Upper lobe of right lung (tissue), 1 donor: ENCODE results near the gene AK9. TPM values are rescaled to one million over a fixed set of nuclear protein-coding genes. Genes with fewer than 3 reads are reported as not detected.
"Not testable (repeated sequence)": the region's sequence is repeated elsewhere in the genome, so short reads cannot be mapped to it uniquely, and the experiment has no call there.

Experiments used
- ATAC-seq: fragments of 200-7000 bp; cut with Tn5 transposase; one replicate; pipeline ENCODE4 v1.9.1; 2020; ENCODE audit warnings: mild to moderate bottlenecking, moderate library complexity
- DNase-seq: peaks from one replicate; pipeline ENCODE4 v3.0.0-alpha.2; 2020
- H3K27ac ChIP-seq: fragments of 200-600 bp; one replicate; pipeline ENCODE4 v1.8.0; 2022
- H3K27me3 ChIP-seq: fragments of 200-600 bp; one replicate; pipeline ENCODE4 v1.8.0; 2022; ENCODE audit warnings: mild to moderate bottlenecking
- H3K36me3 ChIP-seq: fragments of 200-600 bp; one replicate; pipeline ENCODE4 v1.8.0; 2022
- H3K4me1 ChIP-seq: fragments of 200-600 bp; one replicate; pipeline ENCODE4 v1.8.0; 2022
- H3K4me3 ChIP-seq: fragments of 200-600 bp; one replicate; pipeline ENCODE4 v1.8.0; 2022; ENCODE audit warnings: mild to moderate bottlenecking
- H3K9me3 ChIP-seq: fragments of 200-600 bp; one replicate; pipeline ENCODE4 v1.8.0; 2022
- intact Hi-C: fragments of 100-400 bp; cut with DNase I; formaldehyde crosslinking; loops from one replicate; pipeline ENCODE4 v1.11.0; 2022
- total RNA-seq: library from RNA; stranded (reverse); fragmentation: NEBNext Ultra II Directional; extraction: Animal tissue kit (Norgen Biotek cat#: 25700); gene quantifications from one replicate; pipeline ENCODE4 v1.2.1, GENCODE V29; 2021
- TF ChIP-seq, protein P1 (sequence below): fragments of 200-600 bp; IDR thresholded peaks from one replicate; pipeline ENCODE4 v1.8.0; 2022; ENCODE audit warnings: antibody characterized with exemption
- donor health status: DM: no; HTN: yes; CAD: no; lungs with severe emphysema.

AK9 gene
- total RNA-seq, 1 donor from 2014 or later, result 8.8 TPM

DNA sequence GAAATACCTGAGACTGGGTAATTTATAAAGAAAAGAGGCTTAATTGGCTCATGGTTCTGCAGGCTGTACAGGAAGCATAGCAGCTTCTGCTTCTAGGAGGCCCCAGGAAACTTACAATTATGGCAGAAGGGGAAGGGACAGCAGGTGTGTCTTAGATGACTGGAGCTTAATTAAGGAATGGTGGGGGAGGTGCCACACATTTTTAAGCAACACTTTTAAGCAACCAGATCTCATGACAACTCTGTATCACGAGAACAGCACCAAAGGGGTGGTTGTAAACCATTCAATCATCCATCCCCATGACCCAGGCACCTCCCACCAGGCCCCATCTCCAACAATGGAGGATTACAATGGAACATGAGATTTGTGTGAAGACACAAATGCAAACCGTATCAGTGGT lies 27.0 kb upstream of the AK9 start:
- DNase-seq (no peak), ATAC-seq (no peak)
- intact Hi-C loops, result no loop called here
- Histone ChIP-seq H3K9me3 (no peaks in the 10 kb centered on the region), H3K36me3 (peaks cover 22% of the 10 kb centered on the region), H3K4me1 (peaks cover 5% of the 10 kb centered on the region), H3K4me3 (no peak overlapping the region), H3K27ac (no peak overlapping the region), H3K27me3 (no peaks in the 10 kb centered on the region)
- TF ChIP-seq, protein P1, sequence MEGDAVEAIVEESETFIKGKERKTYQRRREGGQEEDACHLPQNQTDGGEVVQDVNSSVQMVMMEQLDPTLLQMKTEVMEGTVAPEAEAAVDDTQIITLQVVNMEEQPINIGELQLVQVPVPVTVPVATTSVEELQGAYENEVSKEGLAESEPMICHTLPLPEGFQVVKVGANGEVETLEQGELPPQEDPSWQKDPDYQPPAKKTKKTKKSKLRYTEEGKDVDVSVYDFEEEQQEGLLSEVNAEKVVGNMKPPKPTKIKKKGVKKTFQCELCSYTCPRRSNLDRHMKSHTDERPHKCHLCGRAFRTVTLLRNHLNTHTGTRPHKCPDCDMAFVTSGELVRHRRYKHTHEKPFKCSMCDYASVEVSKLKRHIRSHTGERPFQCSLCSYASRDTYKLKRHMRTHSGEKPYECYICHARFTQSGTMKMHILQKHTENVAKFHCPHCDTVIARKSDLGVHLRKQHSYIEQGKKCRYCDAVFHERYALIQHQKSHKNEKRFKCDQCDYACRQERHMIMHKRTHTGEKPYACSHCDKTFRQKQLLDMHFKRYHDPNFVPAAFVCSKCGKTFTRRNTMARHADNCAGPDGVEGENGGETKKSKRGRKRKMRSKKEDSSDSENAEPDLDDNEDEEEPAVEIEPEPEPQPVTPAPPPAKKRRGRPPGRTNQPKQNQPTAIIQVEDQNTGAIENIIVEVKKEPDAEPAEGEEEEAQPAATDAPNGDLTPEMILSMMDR, result no peak

GRCh38 chr6:109715616-109716015 lies 24.6 kb upstream of the AK9 start:
- no peak for DNase-seq
- Histone ChIP-seq H3K36me3 (peaks cover 22% of the 10 kb centered on the region), H3K4me3 (no peak overlapping the region), H3K27ac (no peak overlapping the region), H3K9me3 (no peaks in the 10 kb centered on the region), H3K4me1 (no peaks in the 10 kb centered on the region), H3K27me3 (no peaks in the 10 kb centered on the region)
- TF ChIP-seq, protein P1, result no peak
- intact Hi-C loops, result no loop called here
- no peak for ATAC-seq

DNA sequence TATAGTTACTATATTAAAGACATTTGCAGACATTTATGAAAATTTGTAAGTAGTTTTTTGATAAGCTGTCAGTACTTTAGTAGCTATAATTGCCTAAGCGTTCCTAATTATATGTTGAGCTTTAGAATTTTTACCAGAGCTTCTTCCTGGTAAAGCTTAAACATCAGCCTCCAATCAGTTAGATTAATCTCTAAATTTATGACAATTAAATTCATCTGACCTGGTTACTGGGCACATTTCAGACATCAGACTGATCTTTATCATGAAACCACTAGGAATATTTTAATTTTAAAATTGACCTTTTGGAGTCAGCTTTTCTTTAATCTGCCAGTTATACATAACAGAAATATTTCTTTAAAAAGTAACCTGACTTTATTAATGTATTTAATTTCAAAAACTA lies 23.6 kb upstream of the AK9 start:
- Histone ChIP-seq H3K4me1 (no peaks in the 10 kb centered on the region), H3K27me3 (no peaks in the 10 kb centered on the region), H3K9me3 (no peaks in the 10 kb centered on the region), H3K4me3 (no peak overlapping the region), H3K27ac (no peak overlapping the region), H3K36me3 (peaks cover 22% of the 10 kb centered on the region)
- no peak for DNase-seq
- intact Hi-C loops, result no loop called here
- TF ChIP-seq, protein P1, result no peak
- no peak for ATAC-seq

DNA sequence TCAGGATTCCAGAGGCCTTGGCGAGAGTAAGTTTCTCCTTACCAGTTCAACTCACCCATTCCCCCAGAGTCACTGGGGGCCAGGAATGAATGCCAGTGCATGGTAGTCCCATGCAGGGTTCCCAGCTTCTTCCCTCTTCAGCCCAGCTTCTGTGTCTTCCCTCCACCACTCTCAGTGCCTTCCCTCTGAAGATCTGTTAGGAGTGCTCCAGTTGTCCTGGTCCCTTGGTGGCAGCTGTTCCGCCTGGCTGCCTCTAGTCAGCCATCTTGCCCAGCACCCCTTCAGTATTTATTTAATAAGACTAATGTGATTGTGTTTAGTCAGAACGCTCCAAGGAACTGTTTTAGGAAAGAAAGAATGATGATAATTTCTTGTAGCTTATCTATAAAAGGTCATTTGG lies 23.2 kb upstream of the AK9 start:
- ATAC-seq, result no peak
- no peak overlapping the region for H3K4me3 ChIP-seq
- TF ChIP-seq, protein P1, result no peak
- intact Hi-C loops, result no loop called here
- H3K4me1 ChIP-seq, result no peaks in the 10 kb centered on the region
- no peak overlapping the region for H3K27ac ChIP-seq
- H3K27me3 ChIP-seq, result no peaks in the 10 kb centered on the region
- peaks cover 18% of the 10 kb centered on the region for H3K36me3 ChIP-seq
- no peak for DNase-seq
- no peaks in the 10 kb centered on the region for H3K9me3 ChIP-seq

GRCh38 chr6:109713097-109713496 lies 22.1 kb upstream of the AK9 start:
- Histone ChIP-seq H3K4me3 (no peak overlapping the region), H3K27me3 (no peaks in the 10 kb centered on the region), H3K27ac (no peak overlapping the region), H3K9me3 (no peaks in the 10 kb centered on the region), H3K36me3 (peaks cover 8% of the 10 kb centered on the region), H3K4me1 (no peaks in the 10 kb centered on the region)
- no peak for DNase-seq
- TF ChIP-seq, protein P1, result no peak
- intact Hi-C loops, result no loop called here
- ATAC-seq, result peak; percentile 29

GRCh38 chr6:109708099-109708498 lies 17.1 kb upstream of the AK9 start:
- H3K4me3 ChIP-seq, H3K27ac ChIP-seq, DNase-seq, H3K36me3 ChIP-seq, ATAC-seq, H3K9me3 ChIP-seq, H3K4me1 ChIP-seq, H3K27me3 ChIP-seq: not testable (repeated sequence)
- intact Hi-C loops, result loop anchor here (10.0 kb wide), 1 partner anchor 687 kb away; no protein-coding TSS in a partner anchor
